Karpas-422 (cell line): ENCODE data around the gene NEK7. TPM values are rescaled to one million over a fixed set of nuclear protein-coding genes. Genes with fewer than 3 reads are reported as not detected.

Experiments used
- DNase-seq: peaks from one replicate; pipeline ENCODE4 v3.0.0-alpha.2; 2015
- H2AFZ ChIP-seq: fragments of 200-600 bp; sonication (generic); 2 replicates; pipeline ENCODE4 v1.6.1; 2014; ENCODE audit warnings: antibody characterized with exemption, low read length, mixed read lengths
- H3K27ac ChIP-seq: fragments of 200-600 bp; sonication (generic); 2 replicates; pipeline ENCODE4 v1.5.1; 2014; ENCODE audit warnings: mild to moderate bottlenecking, low read length, moderate library complexity
- H3K27me3 ChIP-seq: fragments of 200-600 bp; sonication (generic); 2 replicates; pipeline ENCODE4 v1.6.1; 2014; ENCODE audit warnings: low read length, mixed read lengths
- H3K36me3 ChIP-seq: fragments of 200-600 bp; sonication (generic); 2 replicates; pipeline ENCODE4 v1.6.1; 2014; ENCODE audit warnings: low read length, mixed read lengths; ENCODE audit not compliant: insufficient read depth
- H3K4me1 ChIP-seq: fragments of 200-600 bp; sonication (generic); 2 replicates; pipeline ENCODE4 v1.6.1; 2014; ENCODE audit warnings: mild to moderate bottlenecking, low read length, mixed read lengths
- H3K4me2 ChIP-seq: fragments of 200-600 bp; sonication (generic); 2 replicates; pipeline ENCODE4 v1.6.1; 2014; ENCODE audit warnings: low read length, low read depth, mild to moderate bottlenecking; ENCODE audit not compliant: poor library complexity, severe bottlenecking
- H3K4me3 ChIP-seq: fragments of 200-600 bp; sonication (generic); 2 replicates; pipeline ENCODE4 v1.5.1; 2014; ENCODE audit warnings: mild to moderate bottlenecking, antibody characterized with exemption, low read length, mixed read lengths
- H3K79me2 ChIP-seq: fragments of 200-600 bp; sonication (generic); 2 replicates; pipeline ENCODE4 v1.6.1; 2014; ENCODE audit warnings: mild to moderate bottlenecking, low read length, mixed read lengths
- H3K9ac ChIP-seq: fragments of 200-600 bp; sonication (generic); 2 replicates; pipeline ENCODE4 v1.6.0; 2014; ENCODE audit warnings: low read length
- H3K9me2 ChIP-seq: fragments of 200-600 bp; sonication (generic), shearing (Covaris generic); replicated peaks from 2 replicates; pipeline ENCODE4 v1.6.0; 2014; ENCODE audit warnings: mild to moderate bottlenecking, low read length, moderate library complexity; ENCODE audit not compliant: insufficient read depth
- H3K9me3 ChIP-seq: fragments of 300-700, 200-600 bp; sonication (generic); 2 replicates; pipeline ENCODE4 v1.6.1; 2014; ENCODE audit warnings: low read length, mixed read lengths
- H4K20me1 ChIP-seq: fragments of 200-600 bp; sonication (generic); 2 replicates; pipeline ENCODE4 v1.6.1; 2014; ENCODE audit warnings: mild to moderate bottlenecking, antibody characterized with exemption, low read length, low read depth; ENCODE audit not compliant: insufficient read depth
- total RNA-seq: library from RNA; depleted of rRNA; stranded (reverse); fragments of >200 nt; shearing (Covaris generic); gene quantifications from 2 replicates; pipeline ENCODE4 v1.2.3, GENCODE V29; 2014; ENCODE audit warnings: low replicate concordance

Gene NEK7
- total RNA-seq, 1 experiment from 2014 or later, result 133 TPM

DNA sequence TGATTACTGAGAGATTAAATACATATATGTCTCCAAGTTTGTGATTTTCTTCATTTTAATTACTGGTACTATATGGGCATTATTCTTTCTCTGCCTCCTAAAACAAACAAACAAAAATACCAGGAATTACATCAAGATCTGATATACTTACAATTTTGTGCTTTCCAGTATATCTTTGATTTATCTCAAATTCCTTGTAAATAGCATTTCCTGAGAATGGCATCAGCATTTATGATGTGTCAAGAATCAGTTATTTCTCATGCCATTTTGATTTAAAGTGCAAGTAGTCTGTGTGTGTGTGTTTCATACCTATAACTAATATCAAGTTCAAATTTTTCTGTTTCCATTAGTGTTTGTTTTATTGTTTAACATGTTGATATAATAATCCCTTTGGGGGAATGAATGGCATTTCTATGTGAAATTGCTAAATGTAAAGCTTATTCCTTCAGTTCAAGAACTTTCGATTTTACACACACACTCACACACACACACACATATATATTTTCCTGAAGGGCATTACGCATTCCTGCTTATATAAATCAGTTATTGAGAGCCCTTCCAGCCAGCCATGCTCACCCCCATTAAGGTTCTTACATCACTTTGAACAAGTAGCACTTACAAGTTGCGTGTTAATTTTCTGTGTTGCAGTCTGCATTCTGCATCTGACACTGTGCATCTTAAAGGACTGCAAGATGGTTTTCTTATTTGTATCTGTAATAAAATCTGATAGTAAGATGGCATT, 102.7 kb downstream of the NEK7 start:
- Histone ChIP-seq H2AFZ (no peak overlapping the region), H3K27me3 (no peaks in the 10 kb centered on the region), H3K9me3 (no peaks in the 10 kb centered on the region), H3K79me2 (peaks cover 79% of the 10 kb centered on the region), H3K4me1 (0 out of 2 replicates have a peak, but pooled peaks cover 2% of the 10 kb centered on the region), H4K20me1 (no peaks in the 10 kb centered on the region), H3K27ac (no peak overlapping the region), H3K9me2 (no peaks in the 10 kb centered on the region), H3K9ac (no peak overlapping the region), H3K36me3 (no peaks in the 10 kb centered on the region), H3K4me3 (no peak overlapping the region), H3K4me2 (no peak overlapping the region)
- no peak for DNase-seq

DNA sequence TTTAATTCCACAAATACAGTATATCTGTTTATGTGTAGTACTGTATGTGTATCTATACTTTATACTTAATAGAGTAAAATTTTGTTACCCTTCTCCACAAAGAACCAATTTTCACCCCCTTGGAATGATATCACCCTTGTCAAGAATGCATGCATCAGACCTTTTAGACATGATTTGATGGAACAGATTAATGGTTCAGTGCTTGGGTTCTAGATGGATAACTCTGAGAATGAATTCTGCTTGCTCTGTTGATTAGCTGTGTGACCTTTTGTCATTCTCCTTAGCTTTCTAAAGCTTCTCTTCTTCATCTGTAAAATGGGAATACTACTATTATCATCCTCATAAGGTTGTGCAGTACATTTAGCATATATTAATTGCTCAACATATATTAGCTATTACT, 105.1 kb downstream of the NEK7 start:
- Histone ChIP-seq H3K36me3 (no peaks in the 10 kb centered on the region), H3K79me2 (peaks cover 69% of the 10 kb centered on the region), H4K20me1 (no peaks in the 10 kb centered on the region), H3K27ac (no peak overlapping the region), H3K27me3 (no peaks in the 10 kb centered on the region), H3K9me2 (no peaks in the 10 kb centered on the region), H3K4me3 (no peak overlapping the region), H3K4me2 (no peak overlapping the region), H3K4me1 (0 out of 2 replicates have a peak, but pooled peaks cover 2% of the 10 kb centered on the region), H2AFZ (no peak overlapping the region), H3K9ac (no peak overlapping the region), H3K9me3 (no peaks in the 10 kb centered on the region)
- no peak for DNase-seq

DNA sequence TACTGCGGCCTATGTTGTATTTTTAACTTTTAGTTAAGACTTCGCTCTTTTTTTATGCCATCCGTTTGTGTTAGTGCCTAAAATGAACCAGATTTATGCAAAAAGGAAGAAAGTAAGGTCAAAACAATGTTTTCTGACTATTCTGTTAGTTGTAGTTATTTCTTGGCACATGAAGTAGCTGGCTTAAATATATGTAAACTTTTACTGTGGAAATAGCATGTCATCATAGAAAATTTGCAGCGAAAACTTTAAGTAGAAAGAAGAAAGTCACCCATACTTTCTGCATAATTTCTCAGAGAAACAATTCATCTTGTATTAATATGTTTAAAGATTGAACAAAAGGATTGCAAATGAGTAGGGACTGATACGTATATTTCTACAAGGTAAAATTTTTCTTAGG, 106.4 kb downstream of the NEK7 start:
- no peak overlapping the region for H3K4me3 ChIP-seq
- H3K27ac ChIP-seq, result no peak overlapping the region
- DNase-seq, result no peak
- no peak overlapping the region for H3K4me2 ChIP-seq
- H3K9me3 ChIP-seq, result no peaks in the 10 kb centered on the region
- H3K9ac ChIP-seq, result no peak overlapping the region
- no peak overlapping the region for H2AFZ ChIP-seq
- H3K27me3 ChIP-seq, result no peaks in the 10 kb centered on the region
- H3K9me2 ChIP-seq, result no peaks in the 10 kb centered on the region
- no peaks in the 10 kb centered on the region for H3K36me3 ChIP-seq
- H3K79me2 ChIP-seq, result peaks cover 68% of the 10 kb centered on the region
- H4K20me1 ChIP-seq, result no peaks in the 10 kb centered on the region
- H3K4me1 ChIP-seq, result 0 out of 2 replicates have a peak, but pooled peaks cover 2% of the 10 kb centered on the region

DNA sequence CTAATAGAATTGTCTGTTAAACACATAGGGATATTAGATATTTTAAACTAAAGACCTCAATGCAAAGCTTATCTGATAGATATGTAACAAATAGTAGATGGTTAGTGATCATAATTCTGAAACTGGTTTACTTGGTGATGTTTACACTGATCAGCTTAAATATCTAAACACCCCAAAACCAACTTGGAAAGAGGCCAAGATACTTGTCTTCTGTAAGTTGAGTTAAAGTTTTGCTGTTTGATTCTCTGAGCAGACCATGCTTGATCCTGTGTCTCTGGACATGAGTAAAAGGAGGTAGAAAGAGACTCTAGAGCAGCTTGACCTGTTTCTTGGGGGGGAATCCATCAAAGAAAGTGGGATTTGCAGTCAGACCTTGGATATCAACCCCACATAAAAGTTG, 107.5 kb downstream of the NEK7 start:
- H3K4me1 ChIP-seq, result 0 out of 2 replicates have a peak, but pooled peaks cover 2% of the 10 kb centered on the region
- no peaks in the 10 kb centered on the region for H3K27me3 ChIP-seq
- no peak overlapping the region for H3K27ac ChIP-seq
- no peaks in the 10 kb centered on the region for H3K9me2 ChIP-seq
- no peak for DNase-seq
- no peak overlapping the region for H3K9ac ChIP-seq
- H3K4me2 ChIP-seq, result no peak overlapping the region
- H3K4me3 ChIP-seq, result no peak overlapping the region
- peaks cover 72% of the 10 kb centered on the region for H3K79me2 ChIP-seq
- H3K9me3 ChIP-seq, result no peaks in the 10 kb centered on the region
- H3K36me3 ChIP-seq, result no peaks in the 10 kb centered on the region
- no peak overlapping the region for H2AFZ ChIP-seq
- no peaks in the 10 kb centered on the region for H4K20me1 ChIP-seq

DNA sequence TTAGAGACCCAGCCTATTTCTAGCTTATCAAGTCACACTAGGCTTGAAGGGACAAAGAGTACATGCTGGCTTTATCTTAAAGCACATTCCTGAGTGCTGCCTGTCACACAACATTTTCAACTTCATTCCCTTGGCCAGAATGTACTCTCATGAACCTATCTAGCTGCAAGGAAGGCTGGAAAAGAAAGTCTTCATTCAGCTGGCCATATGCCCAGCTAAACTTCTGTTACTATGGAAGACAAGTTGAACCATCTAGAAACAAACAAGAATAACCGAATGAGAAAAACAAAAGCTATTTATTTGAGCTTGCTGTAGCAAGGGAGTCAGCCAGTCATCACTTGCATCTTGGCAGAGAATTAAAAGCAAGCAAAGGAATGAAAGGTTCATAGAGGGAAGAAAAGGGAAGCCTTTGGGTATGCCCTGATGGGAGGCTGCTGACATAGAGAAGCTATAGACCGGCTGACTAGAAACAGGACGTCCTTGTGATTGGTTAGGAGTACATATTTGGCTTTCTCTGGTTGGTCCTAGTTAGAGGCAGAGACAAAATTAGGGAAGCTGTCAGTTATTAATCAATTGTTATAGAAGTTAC, 108.4 kb downstream of the NEK7 start:
- no peak for DNase-seq
- H3K9ac ChIP-seq, result no peak overlapping the region
- H2AFZ ChIP-seq, result no peak overlapping the region
- no peaks in the 10 kb centered on the region for H3K9me2 ChIP-seq
- no peak overlapping the region for H3K27ac ChIP-seq
- no peaks in the 10 kb centered on the region for H4K20me1 ChIP-seq
- no peak overlapping the region for H3K4me3 ChIP-seq
- no peaks in the 10 kb centered on the region for H3K36me3 ChIP-seq
- peaks cover 70% of the 10 kb centered on the region for H3K79me2 ChIP-seq
- no peak overlapping the region for H3K4me2 ChIP-seq
- no peaks in the 10 kb centered on the region for H3K9me3 ChIP-seq
- H3K27me3 ChIP-seq, result no peaks in the 10 kb centered on the region
- H3K4me1 ChIP-seq, result 0 out of 2 replicates have a peak, but pooled peaks cover 1% of the 10 kb centered on the region

DNA sequence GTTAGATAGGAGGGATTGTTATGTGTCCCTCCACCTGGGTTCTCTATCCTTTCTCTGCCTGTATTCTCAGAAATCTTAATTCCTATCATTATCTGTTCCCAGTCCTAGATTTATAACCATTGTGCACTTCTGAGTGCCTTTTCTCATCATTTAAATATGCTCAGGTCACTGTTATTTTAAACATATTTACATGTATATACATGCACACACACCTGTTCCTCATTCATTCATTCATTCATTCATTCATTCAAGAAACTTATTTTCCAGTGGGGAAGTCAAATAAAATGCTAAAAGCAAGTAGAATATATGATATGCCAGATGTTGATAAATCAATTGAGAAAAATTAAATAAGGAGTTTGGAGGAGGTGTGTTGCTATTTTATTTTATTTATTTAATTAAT, 110.3 kb downstream of the NEK7 start:
- Histone ChIP-seq H3K36me3 (no peaks in the 10 kb centered on the region), H3K27me3 (no peaks in the 10 kb centered on the region), H3K9ac (no peak overlapping the region), H3K27ac (no peak overlapping the region), H3K9me2 (no peaks in the 10 kb centered on the region), H3K4me1 (no peaks in the 10 kb centered on the region), H3K9me3 (no peaks in the 10 kb centered on the region), H4K20me1 (no peaks in the 10 kb centered on the region), H2AFZ (no peak overlapping the region), H3K4me3 (no peak overlapping the region), H3K79me2 (peaks cover 65% of the 10 kb centered on the region), H3K4me2 (no peak overlapping the region)
- DNase-seq, result no peak

DNA sequence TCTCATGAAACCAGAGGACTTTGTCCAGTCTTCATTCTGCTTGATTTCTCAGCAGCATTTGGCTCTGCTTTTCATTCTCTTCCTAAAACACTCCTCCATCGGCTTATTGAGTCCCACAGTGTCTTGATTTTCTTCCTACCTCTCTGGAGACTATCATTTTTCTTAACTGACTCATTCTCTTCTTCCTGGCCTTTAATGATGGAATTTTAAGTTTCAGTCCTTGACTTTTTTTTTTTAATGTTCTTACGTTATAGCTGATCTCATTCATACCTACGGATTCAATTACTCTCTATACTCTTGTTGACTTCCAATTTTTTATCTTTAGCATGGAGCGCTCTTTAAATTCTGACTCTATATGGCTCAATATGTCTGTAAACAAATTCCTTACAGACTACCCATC, 111.1 kb downstream of the NEK7 start:
- H3K9ac ChIP-seq, result no peak overlapping the region
- H4K20me1 ChIP-seq, result no peaks in the 10 kb centered on the region
- H3K79me2 ChIP-seq, result peaks cover 66% of the 10 kb centered on the region
- H2AFZ ChIP-seq, result no peak overlapping the region
- H3K4me3 ChIP-seq, result no peak overlapping the region
- no peaks in the 10 kb centered on the region for H3K4me1 ChIP-seq
- no peak overlapping the region for H3K4me2 ChIP-seq
- DNase-seq, result no peak
- no peaks in the 10 kb centered on the region for H3K9me3 ChIP-seq
- no peak overlapping the region for H3K27ac ChIP-seq
- no peaks in the 10 kb centered on the region for H3K9me2 ChIP-seq
- no peaks in the 10 kb centered on the region for H3K36me3 ChIP-seq
- no peaks in the 10 kb centered on the region for H3K27me3 ChIP-seq

DNA sequence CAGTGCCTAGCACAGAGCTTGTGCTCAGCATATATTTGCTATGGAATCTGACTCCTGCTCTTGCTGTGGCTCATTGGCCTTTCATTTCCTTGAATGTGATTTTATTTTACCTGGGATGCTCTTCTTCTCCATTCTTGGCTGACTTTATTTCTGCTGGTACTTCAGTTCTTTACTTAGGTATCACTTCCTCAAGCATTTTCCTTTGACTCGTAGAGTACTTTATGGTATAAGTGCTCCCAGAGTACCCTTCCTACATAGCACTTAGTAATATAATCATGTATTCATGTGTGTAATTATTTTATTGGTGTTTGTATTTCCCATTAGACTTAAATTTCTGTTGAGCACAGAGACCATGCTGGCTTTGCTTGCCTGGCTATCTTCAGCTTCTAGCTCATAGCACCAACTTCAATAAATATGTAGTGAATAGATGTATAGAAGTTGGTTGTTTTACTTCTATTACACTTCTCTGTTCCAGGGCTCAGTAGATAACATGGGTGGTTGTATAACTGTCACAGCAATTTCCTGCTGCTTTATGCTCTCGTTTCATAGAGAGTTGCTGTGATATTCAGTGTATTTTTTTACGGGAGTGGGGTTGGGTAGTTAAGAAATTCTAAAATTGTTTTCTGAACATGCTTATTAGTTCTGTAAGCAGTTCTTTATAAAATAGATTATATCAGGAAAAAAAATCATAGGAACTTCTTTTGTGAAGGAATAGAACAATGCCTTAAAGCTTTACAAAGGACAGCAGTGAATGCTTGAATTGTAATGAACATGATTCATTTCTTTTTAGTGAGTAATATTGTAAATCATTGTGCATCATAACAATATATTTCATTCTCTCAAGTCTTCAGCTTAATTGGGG, 112.2 kb downstream of the NEK7 start:
- H2AFZ ChIP-seq, result no peak overlapping the region
- H3K9me2 ChIP-seq, result no peaks in the 10 kb centered on the region
- no peak overlapping the region for H3K4me2 ChIP-seq
- H3K4me3 ChIP-seq, result no peak overlapping the region
- no peak overlapping the region for H3K27ac ChIP-seq
- H3K4me1 ChIP-seq, result no peaks in the 10 kb centered on the region
- H3K36me3 ChIP-seq, result no peaks in the 10 kb centered on the region
- peaks cover 70% of the 10 kb centered on the region for H3K79me2 ChIP-seq
- H3K27me3 ChIP-seq, result no peaks in the 10 kb centered on the region
- H3K9ac ChIP-seq, result no peak overlapping the region
- no peaks in the 10 kb centered on the region for H4K20me1 ChIP-seq
- H3K9me3 ChIP-seq, result no peaks in the 10 kb centered on the region
- no peak for DNase-seq
